SK-N-MC (cell line): Measurements from ENCODE around the gene ACSS2.

Experiments used
- DNase-seq: peaks from one replicate; pipeline ENCODE4 v3.0.0-alpha.2; 2011; ENCODE audit warnings: low read depth, low spot score
- H3K27ac ChIP-seq: fragments of 200-600 bp; sonication (generic); 2 replicates; pipeline ENCODE4 v1.5.1; 2016; ENCODE audit warnings: mixed run types
- H3K36me3 ChIP-seq: fragments of 200-600 bp; sonication (generic); 2 replicates; pipeline ENCODE4 v1.6.1; 2017; ENCODE audit warnings: antibody characterized with exemption, low read length, mixed read lengths; ENCODE audit not compliant: insufficient read depth
- H3K4me3 ChIP-seq: fragments of 200-600 bp; sonication (generic); 2 replicates; pipeline ENCODE4 v1.5.1; 2016
- H3K9ac ChIP-seq: fragments of 200-600 bp; sonication (generic); 2 replicates; pipeline ENCODE4 v1.8.0; 2017; ENCODE audit warnings: mixed run types, mixed read lengths; ENCODE audit not compliant: insufficient read length
- H3K9me3 ChIP-seq: fragments of 200-600 bp; sonication (generic); 2 replicates; pipeline ENCODE4 v1.6.1; 2017; ENCODE audit warnings: low read depth, mild to moderate bottlenecking, antibody characterized with exemption, low read length, moderate library complexity, mixed read lengths
- EZH2 ChIP-seq: fragments of 200-600 bp; sonication (generic); IDR thresholded peaks from one replicate; pipeline ENCODE4 v1.6.1; 2017; ENCODE audit warnings: antibody characterized with exemption
- FOXP2 ChIP-seq: optimal IDR thresholded peaks from 2 replicates; pipeline ENCODE3; 2011; ENCODE audit warnings: mild to moderate bottlenecking, moderate library complexity; ENCODE audit not compliant: insufficient read depth; ENCODE audit errors: extremely low read length, control extremely low read depth
- POLR2AphosphoS5 ChIP-seq: IDR thresholded peaks from 2 replicates; pipeline ENCODE4 v1.6.1; 2012; ENCODE audit warnings: mild to moderate bottlenecking, low read depth, low read length, borderline replicate concordance

Gene ACSS2

GRCh38 chr20:34876406-34877282 is at the start of gene ACSS2:
Gene ACSS2, plus strand, starts transcription at chr20:34876612. Its CDS starts 34 bp downstream, at chr20:34876646.
- peak; percentile 74 for TF ChIP-seq POLR2AphosphoS5
- no peak for TF ChIP-seq EZH2
- peak within 1 kb of the TSS; percentile 73 for H3K9ac ChIP-seq
- H3K27ac ChIP-seq = no peak within 1 kb of the TSS
- peak; percentile 95 for DNase-seq
- H3K36me3 ChIP-seq = no peaks in the 10 kb centered on the region
- H3K4me3 ChIP-seq = peak within 1 kb of the TSS; percentile 89
- H3K9me3 ChIP-seq = no peaks in the 10 kb centered on the region

- no peaks in the 10 kb centered on the region for H3K36me3 ChIP-seq
- no peak for DNase-seq
- TF ChIP-seq EZH2 (no peak), FOXP2 (no peak), POLR2AphosphoS5 (no peak)
- no peak overlapping the region for H3K27ac ChIP-seq
- H3K9ac ChIP-seq = no peak overlapping the region
- H3K4me3 ChIP-seq = no peak overlapping the region
- H3K9me3 ChIP-seq = no peaks in the 10 kb centered on the region
Measured at GRCh38 chr20:34829191-34829590, 47.2 kb upstream of the ACSS2 start.

GRCh38 chr20:34831936-34832335 is 44.5 kb upstream of the ACSS2 start:
- Histone ChIP-seq H3K4me3 (no peak overlapping the region), H3K27ac (no peak overlapping the region), H3K9ac (no peak overlapping the region), H3K36me3 (no peaks in the 10 kb centered on the region), H3K9me3 (no peaks in the 10 kb centered on the region)
- TF ChIP-seq EZH2 = no peak
- TF ChIP-seq FOXP2 = no peak
- no peak for TF ChIP-seq POLR2AphosphoS5
- DNase-seq = no peak

GRCh38 chr20:34834459-34834893 is 41.9 kb upstream of the ACSS2 start:
- Histone ChIP-seq H3K36me3 (no peaks in the 10 kb centered on the region), H3K4me3 (peak overlapping the region; percentile 63), H3K27ac (no peak overlapping the region), H3K9me3 (no peaks in the 10 kb centered on the region), H3K9ac (no peak overlapping the region)
- no peak for TF ChIP-seq POLR2AphosphoS5
- no peak for TF ChIP-seq EZH2
- no peak for TF ChIP-seq FOXP2
- peak; percentile 18 for DNase-seq

GRCh38 chr20:34842143-34842542 is 34.3 kb upstream of the ACSS2 start:
- Histone ChIP-seq H3K9ac (no peak overlapping the region), H3K9me3 (no peaks in the 10 kb centered on the region), H3K4me3 (no peak overlapping the region), H3K27ac (no peak overlapping the region), H3K36me3 (no peaks in the 10 kb centered on the region)
- TF ChIP-seq EZH2 (no peak), FOXP2 (no peak), POLR2AphosphoS5 (no peak)
- no peak for DNase-seq

GRCh38 chr20:34843421-34843820 is 33.0 kb upstream of the ACSS2 start:
- H3K4me3 ChIP-seq = no peak overlapping the region
- DNase-seq = no peak
- H3K27ac ChIP-seq = no peak overlapping the region
- H3K9me3 ChIP-seq = no peaks in the 10 kb centered on the region
- TF ChIP-seq EZH2 (no peak), FOXP2 (no peak), POLR2AphosphoS5 (no peak)
- no peaks in the 10 kb centered on the region for H3K36me3 ChIP-seq
- H3K9ac ChIP-seq = no peak overlapping the region

GRCh38 chr20:34848597-34848996 is 27.8 kb upstream of the ACSS2 start:
- Histone ChIP-seq H3K9ac (no peak overlapping the region), H3K36me3 (no peaks in the 10 kb centered on the region; the same call in 1 of the 2 replicates), H3K4me3 (no peak overlapping the region), H3K27ac (no peak overlapping the region), H3K9me3 (no peaks in the 10 kb centered on the region)
- TF ChIP-seq FOXP2 (no peak), EZH2 (no peak), POLR2AphosphoS5 (no peak)
- DNase-seq = no peak

GRCh38 chr20:34849778-34850177 is 26.6 kb upstream of the ACSS2 start:
- Histone ChIP-seq H3K36me3 (no peaks in the 10 kb centered on the region; the same call in 1 of the 2 replicates), H3K9ac (no peak overlapping the region), H3K9me3 (no peaks in the 10 kb centered on the region), H3K4me3 (no peak overlapping the region), H3K27ac (no peak overlapping the region)
- DNase-seq = no peak
- no peak for TF ChIP-seq FOXP2
- no peak for TF ChIP-seq EZH2
- TF ChIP-seq POLR2AphosphoS5 = no peak

- H3K9me3 ChIP-seq = no peaks in the 10 kb centered on the region
- H3K36me3 ChIP-seq = no peaks in the 10 kb centered on the region; the same call in 1 of the 2 replicates
- H3K9ac ChIP-seq = no peak overlapping the region
- TF ChIP-seq FOXP2 (no peak), POLR2AphosphoS5 (no peak), EZH2 (no peak)
- no peak overlapping the region for H3K27ac ChIP-seq
- DNase-seq = no peak
- H3K4me3 ChIP-seq = no peak overlapping the region
Measured at GRCh38 chr20:34850969-34851368, 25.4 kb upstream of the ACSS2 start.
